NCI-H2081 (cell line): Measurements from ENCODE around the gene DEPDC1.

Source experiments
- DNase-seq, 2 experiments: peaks; one replicate each; lab custom pipeline; 2025; lab: John Stamatoyannopoulos, UW

Gene DEPDC1

GRCh38 chr1:68473060-68473459 is 23.8 kb downstream of the DEPDC1 start:
- DNase-seq, result no peak

DNA sequence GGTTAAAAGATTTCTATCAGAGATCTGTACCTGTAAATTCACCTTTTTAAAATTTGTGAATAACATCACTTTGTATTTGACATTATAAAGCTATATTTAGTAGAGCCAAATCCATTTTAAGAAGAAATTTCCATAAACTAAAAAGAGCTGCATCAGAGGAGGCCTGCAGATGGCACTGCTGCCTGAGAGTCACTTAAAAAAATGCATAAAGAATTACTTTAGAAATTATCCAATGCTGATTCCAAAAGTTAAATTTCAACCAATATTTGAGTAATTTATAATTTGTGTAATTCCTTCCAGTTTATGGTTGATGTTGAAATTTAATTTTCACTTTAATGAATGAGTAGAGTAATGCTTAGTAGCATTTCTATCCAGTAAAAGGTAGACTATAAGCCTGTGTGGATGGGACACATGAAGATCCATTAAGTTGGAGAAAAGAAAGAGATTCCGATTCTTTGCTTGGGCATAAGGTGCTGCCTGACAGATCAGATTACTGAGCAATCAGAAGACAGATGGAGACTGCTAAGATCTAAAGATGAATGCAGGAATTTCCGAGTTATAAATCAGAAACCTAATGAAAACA is 26.4 kb downstream of the DEPDC1 start:
- DNase-seq, result no peak

DNA sequence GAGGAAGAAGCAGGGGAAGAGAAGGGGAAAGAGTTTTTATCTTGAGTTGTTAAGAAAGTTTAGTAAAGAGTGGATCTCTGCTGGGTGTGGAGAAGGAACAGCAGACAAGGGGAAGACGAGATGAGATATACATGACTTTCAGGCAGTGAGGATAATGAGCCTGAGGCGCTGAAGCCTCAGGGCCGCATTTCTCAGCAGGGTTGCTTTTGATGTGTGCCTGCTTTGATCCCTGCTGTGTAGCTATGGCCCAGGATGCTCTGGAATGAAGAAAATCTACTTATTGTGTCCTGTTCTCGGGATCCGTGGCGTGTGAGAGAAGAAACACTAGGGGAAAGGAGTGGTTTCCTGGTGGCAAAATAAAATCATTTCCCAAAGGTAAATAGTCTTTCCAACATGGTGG is 32.0 kb downstream of the DEPDC1 start:
- no peak for DNase-seq

- no peak for DNase-seq
Observed at GRCh38 chr1:68460935-68461334, 35.9 kb downstream of the DEPDC1 start.

DNA sequence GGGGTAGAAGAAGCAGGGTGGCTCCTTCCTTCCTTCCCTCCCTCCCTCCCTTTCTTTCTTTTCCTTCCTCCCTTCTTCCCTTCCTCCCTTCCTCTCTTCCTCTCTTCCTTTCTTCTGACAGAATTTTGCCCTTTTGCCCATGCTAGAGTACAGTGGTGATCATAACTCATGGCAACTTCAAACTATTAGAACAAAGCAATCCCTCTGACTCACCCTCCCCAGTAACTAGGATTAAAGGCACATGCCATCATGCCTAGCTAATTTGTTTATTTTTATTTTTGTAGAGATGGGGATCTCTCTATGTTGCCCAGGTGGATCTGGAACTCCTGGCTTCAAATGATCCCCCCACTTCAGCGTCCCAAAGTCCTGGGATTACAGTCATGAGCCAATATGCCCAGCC is 37.1 kb downstream of the DEPDC1 start:
- DNase-seq, result no peak

GRCh38 chr1:68459091-68459490 is 37.8 kb downstream of the DEPDC1 start:
- DNase-seq, result no peak

DNA sequence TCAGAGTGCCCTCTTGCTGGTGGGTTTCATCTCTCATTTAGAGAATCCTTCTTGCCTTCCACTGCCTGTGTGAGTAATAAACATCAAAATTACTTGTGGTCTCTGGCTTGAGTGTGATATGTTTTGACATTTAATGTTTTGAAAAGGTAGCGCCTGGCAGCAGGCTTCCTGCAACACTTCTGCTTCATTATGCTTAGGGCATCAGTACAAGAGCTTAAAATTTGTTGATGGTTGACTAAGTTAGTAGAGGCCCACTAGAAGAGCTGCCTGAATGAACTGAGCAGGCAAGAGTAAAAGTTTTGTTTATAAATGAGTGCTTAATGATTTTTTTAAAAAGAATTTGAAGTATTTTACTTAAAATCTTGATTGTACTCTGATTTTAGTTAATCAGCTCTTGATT is 40.7 kb downstream of the DEPDC1 start:
- DNase-seq, result no peak

DNA sequence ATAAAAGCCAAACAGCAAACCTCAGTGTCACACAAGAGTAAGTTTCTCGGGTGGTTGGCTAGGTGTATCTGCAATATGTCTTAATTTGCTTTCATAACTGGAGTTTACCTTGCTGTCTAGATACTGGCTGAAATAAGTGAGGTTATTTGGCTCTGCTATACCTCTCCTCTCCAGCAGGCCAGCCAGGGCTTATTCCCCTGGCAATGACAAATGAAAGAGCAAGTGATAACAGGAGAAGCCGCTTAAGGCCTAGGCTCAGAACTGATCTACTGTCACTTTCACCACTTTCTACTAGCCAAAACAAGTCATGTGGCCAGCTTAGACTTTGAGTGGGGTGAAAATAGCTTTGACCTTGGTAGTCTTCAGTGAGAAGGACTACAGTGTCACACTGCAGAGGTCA is 42.3 kb downstream of the DEPDC1 start:
- no peak for DNase-seq

GRCh38 chr1:68453060-68453670 is 43.7 kb downstream of the DEPDC1 start:
- DNase-seq, result no peak

DNA sequence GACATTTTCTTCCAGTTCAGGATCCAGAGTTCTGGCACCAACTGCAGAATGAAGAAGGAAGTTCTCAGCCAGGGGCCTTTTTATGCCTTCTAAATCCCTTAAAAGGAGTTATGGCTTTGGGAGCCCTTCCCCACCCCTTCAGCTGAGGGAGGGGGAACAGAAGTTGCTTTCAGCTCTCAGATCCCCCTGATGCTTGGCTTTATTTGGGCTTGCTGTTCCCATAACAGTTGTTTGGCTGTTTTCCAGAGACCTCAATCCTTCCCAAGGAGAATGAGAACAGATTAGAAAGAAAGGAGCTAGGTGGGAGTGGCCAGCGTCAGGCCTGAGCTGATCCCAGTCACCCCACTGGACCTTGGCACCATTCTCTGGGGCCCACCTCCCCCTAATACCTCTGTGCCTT is 47.0 kb downstream of the DEPDC1 start, which contains the start of gene RPE65:
RPE65 (minus strand) TSS at position 54 of the 400 bp plus-strand sequence; CDS start at position 5, 49 bp downstream.
- no peak for DNase-seq

DNA sequence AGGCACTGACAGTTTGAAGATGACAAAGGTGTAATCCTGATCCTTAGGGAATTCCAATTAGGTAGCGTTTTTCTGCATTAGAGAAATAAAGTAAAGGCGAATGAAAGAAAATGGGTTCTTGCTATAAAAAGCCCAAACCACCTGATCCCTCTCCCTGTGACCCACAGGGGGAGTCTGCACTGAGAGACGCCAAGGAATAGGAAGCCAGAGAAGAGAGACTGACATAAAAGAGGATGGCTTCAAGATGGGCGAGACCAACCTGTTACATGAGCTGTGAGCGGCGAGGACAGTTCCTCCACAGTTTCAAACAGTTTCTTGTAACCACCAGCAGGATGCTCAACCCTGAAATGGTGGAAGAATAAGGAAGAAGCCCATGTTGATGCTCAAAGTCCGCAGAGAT is 48.5 kb downstream of the DEPDC1 start:
- DNase-seq, result no peak

- DNase-seq, result no peak
Observed at GRCh38 chr1:68445709-68446108, 51.2 kb downstream of the DEPDC1 start.

DNA sequence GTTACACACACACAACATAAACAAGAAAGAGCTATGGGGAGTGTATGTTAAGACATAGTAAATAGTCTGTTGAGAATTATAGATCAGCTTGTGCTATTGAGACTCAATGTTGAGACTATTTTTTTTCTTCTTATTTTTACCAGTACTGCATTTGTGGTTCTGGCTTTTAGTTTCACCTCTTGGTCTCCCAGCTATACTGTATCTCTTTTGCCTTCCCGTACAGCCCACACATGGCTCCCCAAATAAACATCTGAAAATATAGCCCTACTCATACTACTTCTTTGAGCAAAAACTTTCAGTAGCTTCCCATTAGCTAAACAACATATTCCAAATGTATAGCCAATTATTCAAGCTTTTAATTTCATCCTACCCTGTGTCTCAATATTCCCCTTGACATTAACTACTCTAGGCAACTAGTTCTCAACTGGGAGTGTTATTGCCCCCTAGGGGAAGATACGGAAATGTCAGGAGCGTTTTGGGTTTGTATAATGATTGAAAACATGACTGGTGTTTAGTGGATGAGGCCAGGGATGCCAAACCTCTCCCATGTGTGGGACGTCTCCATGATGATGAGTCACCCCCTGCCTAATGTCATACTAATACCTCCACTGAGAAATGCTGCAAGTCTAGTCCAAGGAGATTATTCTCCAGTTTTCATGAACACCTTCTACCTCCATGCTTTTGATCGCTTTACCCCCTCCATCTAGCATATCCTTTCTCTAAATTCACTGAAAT is 53.9 kb downstream of the DEPDC1 start:
- peak in 1 of 2 experiments; percentile 40 for DNase-seq

DNA sequence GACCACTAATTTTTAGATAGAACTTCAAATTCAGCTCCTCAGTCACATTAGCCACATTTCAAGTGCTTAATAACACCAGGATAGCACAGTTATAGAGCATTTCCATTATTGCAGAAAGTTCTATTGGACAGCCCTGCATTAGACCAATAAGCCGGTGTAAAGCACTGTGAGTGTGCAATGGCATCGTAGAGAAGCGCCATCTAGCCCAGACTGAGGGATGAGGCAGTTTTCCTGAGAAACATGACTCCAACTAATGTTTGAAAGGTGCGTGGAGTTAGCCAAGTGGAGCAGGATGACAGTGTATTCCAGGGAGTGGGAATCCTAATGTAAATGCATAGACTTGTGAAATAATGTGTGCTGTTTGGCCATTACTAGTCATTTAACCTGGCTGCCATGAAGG is 54.9 kb downstream of the DEPDC1 start:
- peak in 1 of 2 experiments; percentile 4 for DNase-seq

- peak in 1 of 2 experiments; percentile 48 for DNase-seq
Observed at GRCh38 chr1:68438310-68438709, 58.6 kb downstream of the DEPDC1 start.

GRCh38 chr1:68433395-68433794 is 63.5 kb downstream of the DEPDC1 start:
- DNase-seq, result no peak

GRCh38 chr1:68431076-68431475 is 65.8 kb downstream of the DEPDC1 start:
- no peak for DNase-seq

GRCh38 chr1:68429233-68429808 is 67.6 kb downstream of the DEPDC1 start:
- DNase-seq, result no peak

DNA sequence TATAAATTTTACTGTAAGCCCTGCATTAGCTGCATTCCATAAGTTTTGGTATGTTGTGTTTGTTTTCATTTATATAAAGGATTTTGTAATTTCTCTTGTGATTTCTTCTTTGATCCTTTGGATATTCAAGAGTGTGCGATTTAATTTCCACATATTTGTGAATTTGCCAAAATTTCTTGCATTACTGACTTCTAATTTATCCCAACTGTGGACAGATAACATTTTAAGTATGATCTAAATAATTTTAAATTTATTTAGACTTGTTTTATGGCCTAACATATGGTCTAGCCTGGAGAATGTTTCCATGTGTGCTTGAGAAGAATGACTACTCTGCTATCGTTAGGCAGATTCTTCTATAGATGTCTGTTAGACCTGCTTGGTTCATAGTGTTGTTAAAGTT is 70.3 kb downstream of the DEPDC1 start:
- no peak for DNase-seq
